WI38 (cell line): Measurements from ENCODE around the gene TXLNA.

ENCODE experiments used
- H3K4me3 ChIP-seq: 2 replicates; pipeline ENCODE4 v1.5.1; 2011; ENCODE audit warnings: low read depth, mild to moderate bottlenecking, control low read depth, low read length
- CTCF ChIP-seq: IDR thresholded peaks from 2 replicates; pipeline ENCODE4 v1.5.1; 2012; ENCODE audit warnings: low read depth, mild to moderate bottlenecking, control low read depth, low read length

TXLNA gene

GRCh38 chr1:32179193-32179442, 357 bp upstream of the TXLNA start:
- H3K4me3 ChIP-seq, result peak overlapping the region; percentile 77
- TF ChIP-seq CTCF, result no peak

GRCh38 chr1:32180186-32181060, 948 bp downstream of the TXLNA start:
- H3K4me3 ChIP-seq, result peak overlapping the region; percentile 77
- no peak for TF ChIP-seq CTCF

DNA sequence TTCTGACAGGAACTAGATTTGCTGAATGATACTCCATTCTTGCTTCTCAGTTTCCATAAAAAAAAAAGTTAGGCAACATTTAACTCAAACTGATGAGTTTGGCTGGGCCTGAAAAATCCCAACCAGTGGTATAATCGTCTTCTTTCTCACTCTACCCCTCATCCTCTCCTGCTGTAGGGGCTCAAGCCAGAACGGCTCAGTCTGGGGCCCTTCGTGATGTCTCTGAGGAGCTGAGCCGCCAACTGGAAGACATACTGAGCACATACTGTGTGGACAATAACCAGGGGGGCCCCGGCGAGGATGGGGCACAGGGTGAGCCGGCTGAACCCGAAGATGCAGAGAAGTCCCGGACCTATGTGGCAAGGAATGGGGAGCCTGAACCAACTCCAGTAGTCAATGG, 1.6 kb downstream of the TXLNA start:
- TF ChIP-seq CTCF, result no peak
- H3K4me3 ChIP-seq, result peak overlapping the region; percentile 77

DNA sequence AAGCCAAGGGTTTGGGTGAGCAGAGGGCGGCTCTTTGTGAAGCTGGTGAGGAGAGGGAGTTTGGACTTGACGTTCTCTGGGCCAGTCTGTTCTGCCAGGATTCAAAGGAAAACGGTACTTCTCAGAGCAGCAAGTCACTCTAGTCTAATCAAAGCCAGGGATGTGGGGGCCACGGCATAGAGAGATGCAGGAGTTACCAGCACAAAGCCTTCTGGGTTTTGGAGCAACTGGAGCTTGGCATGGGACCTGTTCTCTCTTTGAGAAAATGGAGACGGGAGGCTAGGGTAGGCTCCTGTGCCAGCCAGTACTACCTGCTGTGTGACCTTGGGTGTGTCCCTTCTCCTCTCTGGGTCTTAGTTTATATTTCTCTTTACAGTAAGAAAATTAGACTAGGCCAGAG, 2.1 kb downstream of the TXLNA start:
- peak overlapping the region; percentile 34 for H3K4me3 ChIP-seq
- no peak for TF ChIP-seq CTCF

- H3K4me3 ChIP-seq, result peak overlapping the region; percentile 34
- TF ChIP-seq CTCF, result no peak
Measured at GRCh38 chr1:32182060-32182459, 2.6 kb downstream of the TXLNA start.

DNA sequence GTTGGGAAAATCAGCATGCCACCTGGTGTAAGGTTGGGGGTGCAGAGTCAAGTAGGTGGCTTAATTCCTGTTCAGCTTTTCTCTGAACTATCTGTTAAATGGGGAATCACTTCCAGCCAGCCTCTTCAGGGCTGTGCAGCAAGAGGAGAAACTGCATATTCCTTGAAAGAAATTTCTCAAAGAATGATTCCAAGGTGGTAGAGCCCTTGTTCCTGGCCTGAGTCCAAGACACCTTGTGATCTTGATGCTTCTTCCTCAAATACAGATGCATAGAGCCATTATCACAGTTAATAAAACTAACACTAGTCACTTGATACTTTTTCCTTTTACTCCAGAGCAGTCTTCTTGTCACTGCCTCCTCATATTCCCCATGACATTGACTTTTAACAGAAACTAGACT, 5.2 kb downstream of the TXLNA start:
- no peak for TF ChIP-seq CTCF

GRCh38 chr1:32186077-32186476, 6.6 kb downstream of the TXLNA start:
- no peak for TF ChIP-seq CTCF
- no peak overlapping the region for H3K4me3 ChIP-seq

More for the DNA sequence above, 5.2 kb downstream of the TXLNA start:
- no peak overlapping the region for H3K4me3 ChIP-seq
